Testis (tissue), 2 donors: ENCODE measurements around the gene UGDH.

ENCODE experiments used
- POLR2A ChIP-seq: fragments of 450-650 bp; IDR thresholded peaks from one replicate; pipeline ENCODE4 v1.6.1; 2017; ENCODE audit warnings: antibody characterized with exemption, mild to moderate bottlenecking, moderate library complexity
- TF ChIP-seq, protein P1 (sequence below), 3 experiments: fragments of 450-650 bp in 2 of 3; fragments of 200-600 bp in 1 of 3; sonication (generic) in 1 of 3; IDR thresholded peaks; one replicate each; pipeline ENCODE4 v1.5.1; 2016 to 2019; ENCODE audit warnings: antibody characterized with exemption in 3 of 3, mild to moderate bottlenecking in 2 of 3, moderate library complexity in 1 of 3

DNA sequence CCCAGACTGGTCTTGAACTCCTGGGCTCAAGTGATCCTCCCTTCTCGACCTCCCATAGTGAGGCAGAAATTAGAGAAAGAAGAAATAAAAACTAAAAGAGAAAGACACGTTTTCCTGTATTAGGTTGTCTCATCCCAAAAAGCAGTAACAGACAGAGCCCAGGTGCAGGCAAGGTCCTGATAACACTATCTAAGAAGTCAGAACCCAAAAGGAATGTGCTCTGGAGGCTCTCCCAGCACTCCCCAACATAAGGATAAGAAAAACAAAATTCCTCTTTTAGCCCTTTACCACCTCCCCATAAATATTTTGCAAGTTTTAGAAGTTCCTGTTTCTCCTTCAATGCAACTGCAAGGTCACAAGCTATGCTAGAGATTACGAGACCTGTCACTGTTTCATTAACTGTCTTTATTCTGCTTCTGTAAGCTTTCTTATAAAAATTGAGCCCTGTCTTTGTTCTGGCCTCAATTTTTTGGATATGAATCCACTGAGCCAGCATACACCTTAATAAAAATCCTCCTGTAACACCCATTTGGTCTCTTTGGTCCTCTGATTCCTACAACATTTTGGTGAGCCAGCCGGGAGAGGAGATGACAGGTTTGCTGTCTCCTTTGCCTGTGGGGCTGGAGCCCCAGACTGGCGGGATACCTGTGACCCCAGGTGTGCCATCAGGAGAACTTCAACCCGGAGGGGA is 42.5 kb downstream of the UGDH start:
- TF ChIP-seq, protein P1, sequence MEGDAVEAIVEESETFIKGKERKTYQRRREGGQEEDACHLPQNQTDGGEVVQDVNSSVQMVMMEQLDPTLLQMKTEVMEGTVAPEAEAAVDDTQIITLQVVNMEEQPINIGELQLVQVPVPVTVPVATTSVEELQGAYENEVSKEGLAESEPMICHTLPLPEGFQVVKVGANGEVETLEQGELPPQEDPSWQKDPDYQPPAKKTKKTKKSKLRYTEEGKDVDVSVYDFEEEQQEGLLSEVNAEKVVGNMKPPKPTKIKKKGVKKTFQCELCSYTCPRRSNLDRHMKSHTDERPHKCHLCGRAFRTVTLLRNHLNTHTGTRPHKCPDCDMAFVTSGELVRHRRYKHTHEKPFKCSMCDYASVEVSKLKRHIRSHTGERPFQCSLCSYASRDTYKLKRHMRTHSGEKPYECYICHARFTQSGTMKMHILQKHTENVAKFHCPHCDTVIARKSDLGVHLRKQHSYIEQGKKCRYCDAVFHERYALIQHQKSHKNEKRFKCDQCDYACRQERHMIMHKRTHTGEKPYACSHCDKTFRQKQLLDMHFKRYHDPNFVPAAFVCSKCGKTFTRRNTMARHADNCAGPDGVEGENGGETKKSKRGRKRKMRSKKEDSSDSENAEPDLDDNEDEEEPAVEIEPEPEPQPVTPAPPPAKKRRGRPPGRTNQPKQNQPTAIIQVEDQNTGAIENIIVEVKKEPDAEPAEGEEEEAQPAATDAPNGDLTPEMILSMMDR (IDR thresholded peaks at IDR 0.05) = no peak
- no peak for TF ChIP-seq POLR2A
